Stomach (tissue), 9 donors: ENCODE measurements around the gene BCO1. TPM values are rescaled to one million over a fixed set of nuclear protein-coding genes. Genes with fewer than 3 reads are reported as not detected.

ENCODE experiments used
- DNase-seq, 2 donors: peaks; one replicate each; pipeline versions ENCODE4 v3.0.0 to v3.0.0-alpha.2; 2013 to 2019
- H3K27ac ChIP-seq, 5 donors: fragments of 200-600 bp in 4 of 5; sonication (generic) in 4 of 5; one replicate each; pipeline ENCODE4 v1.5.1; 2013 to 2019; ENCODE audit warnings: mild to moderate bottlenecking in 1 of 5, moderate library complexity in 1 of 5
- H3K27me3 ChIP-seq, 3 donors: fragments of 200-600 bp; sonication (generic); one replicate each; pipeline ENCODE4 v1.5.1; 2017 to 2019; ENCODE audit warnings: mixed run types in 1 of 3
- H3K36me3 ChIP-seq, 4 donors: fragments of 200-600 bp; sonication (generic); 1 replicate in 3 of 4; 2 replicates in 1 of 4; pipeline ENCODE4 v1.5.1; 2016 to 2019
- H3K4me1 ChIP-seq, 4 donors: fragments of 200-600 bp; sonication (generic); one replicate each; pipeline ENCODE4 v1.5.1; 2016 to 2019
- H3K4me3 ChIP-seq, 4 donors: fragments of 200-600 bp; sonication (generic) in 3 of 4; one replicate each; pipeline ENCODE4 v1.5.1; 2016 to 2019; ENCODE audit warnings: mild to moderate bottlenecking in 1 of 4
- H3K9me3 ChIP-seq, 4 donors: fragments of 200-600 bp; sonication (generic); one replicate each; pipeline ENCODE4 v1.5.1; 2016 to 2019
- CTCF ChIP-seq, 7 experiments: fragments of 450-650 bp in 4 of 7; fragments of 200-600 bp in 3 of 7; sonication (generic) in 3 of 7; IDR thresholded peaks; one replicate each; pipeline ENCODE4 v1.5.1; 2016 to 2019; ENCODE audit warnings: antibody characterized with exemption in 7 of 7, control low read depth in 2 of 7, mild to moderate bottlenecking in 1 of 7
- EP300 ChIP-seq: sonication (generic); formaldehyde crosslinking; IDR thresholded peaks from one replicate; pipeline ENCODE4 v1.6.1; 2017; ENCODE audit warnings: antibody characterized with exemption
- POLR2A ChIP-seq, 4 donors: fragments of 450-650 bp; IDR thresholded peaks; one replicate each; pipeline ENCODE4 v1.6.1; 2016; ENCODE audit warnings: antibody characterized with exemption in 4 of 4, control low read depth in 2 of 4, mild to moderate bottlenecking in 1 of 4, moderate library complexity in 1 of 4
- POLR2AphosphoS5 ChIP-seq, 3 donors: sonication (generic); formaldehyde crosslinking; IDR thresholded peaks; one replicate each; pipeline ENCODE4 v1.6.1; 2016; ENCODE audit warnings: antibody characterized with exemption in 3 of 3
- WGBS, 5 donors: extraction: QIAGEN DNeasy Blood & Tissue Kit in 3 of 5; methylation state at CpG; one replicate each; pipeline versions ENCODE4 v1.1.5 to v1.1.7; 2013 to 2018; 5-methylcytosine and 5-hydroxymethylcytosine counted together
- intact Hi-C: fragments of 100-400 bp; cut with DNase I; formaldehyde crosslinking; loops from one replicate; pipeline ENCODE4 v1.15.1; 2023; ENCODE audit warnings: low total_unique reads
- polyA plus RNA-seq, 3 donors: library from polyadenylated mRNA; stranded (reverse); fragments of 200-250 nt; gene quantifications; one replicate each; pipeline ENCODE4 v1.2.3, GENCODE V29; 2013
- total RNA-seq, 5 donors: library from RNA; depleted of rRNA; stranded (reverse); fragments of >200 nt; gene quantifications; one replicate each; pipeline versions ENCODE4 v1.1.0 to v1.2.3, GENCODE V29; 2014 to 2016
- donor health status: healthy with polysubstance abuse.
- donor health status: Bipolar disorder and iron deficiency.
- donor health status: healthy.

Gene BCO1
- total and polyA plus RNA-seq, 8 donors: 0.38 to 5.8 (median 2.1) TPM; not detected in 3

- H3K27me3 ChIP-seq: no peaks in the 10 kb centered on the region
- intact Hi-C loops: no loop called here
- no peak for TF ChIP-seq POLR2AphosphoS5 (IDR thresholded peaks at IDR 0.05)
- TF ChIP-seq EP300: no peak
- TF ChIP-seq CTCF (IDR thresholded peaks at IDR 0.05): no peak
- no peak for TF ChIP-seq POLR2A (IDR thresholded peaks at IDR 0.05)
- no peak overlapping the region for H3K4me3 ChIP-seq
- H3K9me3 ChIP-seq: no peaks in the 10 kb centered on the region
- 33 to 61% (median 50%) methylated on average over 2 of the region's 2 CpGs for WGBS, 5 donors
- peaks cover 0 to 11% (median under 1%) of the 10 kb centered on the region in 4 donors for H3K4me1 ChIP-seq
- H3K36me3 ChIP-seq: no peaks in the 10 kb centered on the region
- no peak overlapping the region for H3K27ac ChIP-seq
- DNase-seq: no peak
These were observed 10.7 kb upstream of the BCO1 start for GRCh38 chr16:81227785-81228184.

GRCh38 chr16:81229811-81230210, 8.7 kb upstream of the BCO1 start:
- intact Hi-C loops: no loop called here
- Histone ChIP-seq H3K4me3 (no peak overlapping the region), H3K27ac (no peak overlapping the region), H3K27me3 (no peaks in the 10 kb centered on the region), H3K9me3 (no peaks in the 10 kb centered on the region), H3K36me3 (no peaks in the 10 kb centered on the region), H3K4me1 (no peaks in the 10 kb centered on the region)
- TF ChIP-seq EP300 (no peak), POLR2AphosphoS5 (IDR thresholded peaks at IDR 0.05) (no peak), POLR2A (IDR thresholded peaks at IDR 0.05) (no peak), CTCF (IDR thresholded peaks at IDR 0.05) (no peak)
- no peak for DNase-seq
- 67 to 80% (median 71%) methylated on average over 7 of the region's 7 CpGs for WGBS, 5 donors

GRCh38 chr16:81231014-81231413, 7.5 kb upstream of the BCO1 start:
- WGBS, 5 donors: 74 to 91% (median 85%) methylated on average over 5 of the region's 5 CpGs
- H3K4me3 ChIP-seq: no peak overlapping the region
- H3K36me3 ChIP-seq: no peaks in the 10 kb centered on the region
- no peak overlapping the region for H3K27ac ChIP-seq
- no peaks in the 10 kb centered on the region for H3K27me3 ChIP-seq
- intact Hi-C loops: no loop called here
- no peak for DNase-seq
- H3K9me3 ChIP-seq: no peaks in the 10 kb centered on the region
- no peaks in the 10 kb centered on the region for H3K4me1 ChIP-seq
- TF ChIP-seq EP300 (no peak), POLR2AphosphoS5 (IDR thresholded peaks at IDR 0.05) (no peak), POLR2A (IDR thresholded peaks at IDR 0.05) (no peak), CTCF (IDR thresholded peaks at IDR 0.05) (no peak)

- TF ChIP-seq CTCF (IDR thresholded peaks at IDR 0.05): no peak
- TF ChIP-seq EP300: no peak
- TF ChIP-seq POLR2A (IDR thresholded peaks at IDR 0.05): no peak
- Histone ChIP-seq H3K27me3 (no peaks in the 10 kb centered on the region), H3K36me3 (no peaks in the 10 kb centered on the region), H3K27ac (no peak overlapping the region), H3K4me3 (no peak overlapping the region), H3K4me1 (peaks cover 4 to 11% (median 7%) of the 10 kb centered on the region in 4 donors), H3K9me3 (no peaks in the 10 kb centered on the region)
- intact Hi-C loops: no loop called here
- WGBS, 5 donors: 94 to 97% (median 95%) methylated on average over 8 of the region's 8 CpGs
- no peak for DNase-seq
These were observed 5.6 kb upstream of the BCO1 start for GRCh38 chr16:81232740-81233367.
